K562 (cell line): Measurements from ENCODE around the gene TIGD7. TPM values are rescaled to one million over a fixed set of nuclear protein-coding genes. Genes with fewer than 3 reads are reported as not detected.

Source experiments
- ASH1L ChIP-seq: fragments of 450-650 bp; IDR thresholded peaks from 2 replicates; pipeline ENCODE4 v1.6.1; 2018; ENCODE audit warnings: borderline replicate concordance, mild to moderate bottlenecking, low read depth; ENCODE audit not compliant: partially characterized antibody
- BRD4 ChIP-seq: fragments of 200-600 bp; sonication (generic); IDR thresholded peaks from 2 replicates; pipeline ENCODE4 v1.6.1; 2017; ENCODE audit warnings: inconsistent platforms
- CHD4 ChIP-seq: fragments of 200-600 bp; sonication (generic); IDR thresholded peaks from 3 replicates; pipeline ENCODE4 v1.6.1; 2012; ENCODE audit warnings: low read depth, mild to moderate bottlenecking, mixed read lengths, low read length, inconsistent platforms; ENCODE audit not compliant: insufficient read depth, insufficient replicate concordance, poor library complexity, severe bottlenecking
- DDX20 ChIP-seq: fragments of 450-650 bp; IDR thresholded peaks from 2 replicates; pipeline ENCODE4 v1.6.1; 2016; ENCODE audit warnings: missing genetic modification characterization, low read depth, mild to moderate bottlenecking, missing compliant biosample characterization, moderate library complexity
- DNMT1 ChIP-seq: fragments of 450-650 bp; IDR thresholded peaks from 2 replicates; pipeline ENCODE4 v1.6.1; 2016; ENCODE audit warnings: antibody characterized with exemption, mild to moderate bottlenecking
- FOXP1 ChIP-seq: sonication (generic); formaldehyde crosslinking; IDR thresholded peaks from 2 replicates; pipeline ENCODE4 v1.8.0; 2022; ENCODE audit warnings: mild to moderate bottlenecking, missing genetic modification reagents
- HEY1 ChIP-seq: fragments of 250-450 bp; sonication (Bioruptor Pico); IDR thresholded peaks from 2 replicates; pipeline ENCODE4 v1.5.0; 2020; ENCODE audit warnings: mild to moderate bottlenecking, moderate library complexity, borderline replicate concordance
- HNRNPK ChIP-seq: fragments of 200-400 bp; formaldehyde crosslinking; IDR thresholded peaks from one replicate; pipeline ENCODE4 v1.6.1; 2018; ENCODE audit warnings: mild to moderate bottlenecking, low read depth, low read length; ENCODE audit not compliant: poor library complexity, severe bottlenecking
- KAT8 ChIP-seq: fragments of 450-650 bp; IDR thresholded peaks from 2 replicates; pipeline ENCODE4 v1.6.1; 2016; ENCODE audit warnings: low read depth, mild to moderate bottlenecking
- MCM2 ChIP-seq: fragments of 450-650 bp; IDR thresholded peaks from 2 replicates; pipeline ENCODE4 v1.6.1; 2017; ENCODE audit warnings: low read depth, mild to moderate bottlenecking
- MTA3 ChIP-seq: fragments of 450-650 bp; formaldehyde crosslinking; IDR thresholded peaks from 2 replicates; pipeline ENCODE4 v1.6.1; 2017; ENCODE audit warnings: mild to moderate bottlenecking, borderline replicate concordance
- NFE2 ChIP-seq: IDR thresholded peaks from 2 replicates; pipeline ENCODE4 v1.6.1; 2014; ENCODE audit warnings: antibody characterized with exemption, low read depth
- OTX1 ChIP-seq: fragments of 450-650 bp; formaldehyde crosslinking; IDR thresholded peaks from 2 replicates; pipeline ENCODE4 v1.4.0; 2022; ENCODE audit warnings: mild to moderate bottlenecking
- RBM34 ChIP-seq: fragments of 200-400 bp; formaldehyde crosslinking; IDR thresholded peaks from 2 replicates; pipeline ENCODE4 v1.6.1; 2018; ENCODE audit warnings: low read length, borderline replicate concordance; ENCODE audit not compliant: insufficient read depth
- SMARCA4 ChIP-seq: fragments of 450-650 bp; IDR thresholded peaks from 2 replicates; pipeline ENCODE4 v1.6.1; 2016
- ZFPM2 ChIP-seq: fragments of 250-450 bp; sonication (Bioruptor Pico); IDR thresholded peaks from 2 replicates; pipeline ENCODE4 v1.5.1; 2022; ENCODE audit warnings: mild to moderate bottlenecking
- polyA plus RNA-seq, 8 experiments: library from polyadenylated mRNA; depleted of rRNA in 4 of 8; stranded (reverse) in 5 of 8; unstranded in 3 of 8; fragments of >200 nt; fragmentation: Nextera tagmentation in 2 of 8; fragmentation: Illumina TruSeq in 1 of 8; extraction: Ambion mirVana in 2 of 8; extraction: Trizol in 1 of 8; gene quantifications; 2 replicates each; pipeline versions ENCODE4 v1.2.1 to v1.2.3, GENCODE V29; 2011 to 2014; ENCODE audit warnings: inconsistent platforms in 1 of 8, missing spikeins in 1 of 8
- total RNA-seq, 7 experiments: library from RNA; depleted of rRNA in 6 of 7; stranded (reverse); fragments of >200 nt in 6 of 7; fragmentation: Illumina TruSeq in 2 of 7; extraction: Trizol in 2 of 7; gene quantifications; 2 replicates each; pipeline versions ENCODE4 v1.2.1 to v1.2.3, GENCODE V29; 2011 to 2021; ENCODE audit warnings: low replicate concordance in 1 of 7

TIGD7 gene
- total and polyA plus RNA-seq, 9 of the 15 experiments (the other 6 are each of a cell fraction or from before 2014, with no cell fraction given): 0.84 to 10.7 (median 6.7) TPM

DNA sequence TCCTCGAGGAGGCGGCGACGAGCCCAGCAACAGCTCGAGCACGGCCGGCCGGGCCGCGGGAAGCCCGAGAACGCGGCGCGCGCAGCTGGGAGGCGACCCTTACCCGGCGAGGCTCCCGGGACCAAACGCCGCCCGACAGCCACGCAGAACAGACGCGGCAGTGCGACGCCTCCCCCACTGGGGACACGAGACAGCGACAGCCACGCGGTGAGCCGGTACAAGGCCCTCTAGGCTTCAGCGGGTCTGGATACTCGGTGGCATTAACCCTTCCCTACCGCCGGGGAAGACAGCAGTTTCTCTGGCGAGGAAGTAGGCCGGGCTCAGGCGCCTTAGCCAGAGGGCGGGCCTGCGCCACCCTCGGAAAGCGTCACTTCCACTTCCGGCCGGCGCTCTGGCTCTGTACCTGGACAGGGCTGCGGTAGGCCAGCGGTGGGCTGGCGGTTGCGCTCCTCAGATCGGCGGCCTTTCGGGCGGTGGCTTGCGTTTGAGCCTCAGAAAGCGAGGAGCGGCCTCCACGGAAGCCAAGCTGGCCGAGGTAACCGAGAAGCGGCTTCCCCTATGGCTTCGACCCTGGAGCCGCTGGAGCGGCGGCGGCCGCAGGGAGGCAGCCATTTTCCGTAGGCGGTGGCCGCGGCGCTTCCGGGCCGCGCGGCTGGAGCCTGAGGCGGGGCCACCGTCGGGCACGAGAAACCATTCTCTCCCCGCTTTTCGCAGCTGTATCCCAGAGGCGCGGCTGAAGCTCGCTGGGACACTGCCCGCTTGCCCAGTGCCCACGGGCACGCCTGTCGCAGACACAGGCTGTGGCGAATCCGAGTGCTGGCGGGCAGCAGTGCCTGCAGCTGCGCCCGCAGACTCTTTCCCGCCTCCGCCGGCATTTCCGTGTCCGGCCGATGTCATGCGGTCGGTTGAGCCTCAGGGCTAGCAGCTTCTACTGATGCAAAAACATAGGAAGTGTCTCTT, at the start of gene TIGD7, which contains the start of gene ZNF75A (continued):
- TF ChIP-seq OTX1 (CRISPR knock-in tag): no peak
- no peak for TF ChIP-seq CHD4
- peak; percentile 79; the same call in 1 of the 2 replicates for TF ChIP-seq MTA3
- no peak for TF ChIP-seq DDX20 (tag)
- TF ChIP-seq SMARCA4: no peak
- TF ChIP-seq KAT8: no peak
- no peak for TF ChIP-seq HNRNPK
- no peak for TF ChIP-seq DNMT1
- 0 out of 2 replicates have a peak, but pooled peaks have one; percentile 69 for TF ChIP-seq BRD4
- no peak for TF ChIP-seq RBM34
- no peak for TF ChIP-seq ASH1L
- no peak for TF ChIP-seq ZFPM2 (CRISPR knock-in tag)
- TF ChIP-seq HEY1 (CRISPR knock-in tag): no peak
- TF ChIP-seq MCM2: no peak
- TF ChIP-seq FOXP1: peak; percentile 67
- no peak for TF ChIP-seq NFE2
